Progenitor cell of endocrine pancreas (in vitro differentiated cells): ENCODE measurements around the gene IDE. TPM values are rescaled to one million over a fixed set of nuclear protein-coding genes. Genes with fewer than 3 reads are reported as not detected.

Experiments
- DNase-seq: peaks from one replicate; pipeline ENCODE4 v3.0.0; 2021; ENCODE audit warnings: low spot score; ENCODE audit not compliant: unreplicated experiment
- H3K27ac Mint-ChIP-seq: 2 replicates; pipeline ENCODE4 v1.8.0; 2021; ENCODE audit warnings: mild to moderate bottlenecking, moderate library complexity, mixed read lengths
- H3K27me3 Mint-ChIP-seq: 2 replicates; pipeline ENCODE4 v1.8.0; 2021; ENCODE audit warnings: mixed read lengths
- H3K36me3 Mint-ChIP-seq: 2 replicates; pipeline ENCODE4 v1.8.0; 2022; ENCODE audit warnings: mixed read lengths; ENCODE audit not compliant: insufficient read depth
- H3K4me1 Mint-ChIP-seq: 2 replicates; pipeline ENCODE4 v1.8.0; 2021; ENCODE audit warnings: low read depth, mixed read lengths
- H3K4me3 Mint-ChIP-seq: 2 replicates; pipeline ENCODE4 v1.8.0; 2021; ENCODE audit warnings: low read depth, mild to moderate bottlenecking, moderate library complexity, mixed read lengths
- H3K9me3 Mint-ChIP-seq: 2 replicates; pipeline ENCODE4 v1.8.0; 2021; ENCODE audit warnings: low read depth, mixed read lengths
- CTCF ChIP-seq: fragments of 200-600 bp; sonication (generic); IDR thresholded peaks from one replicate; pipeline ENCODE4 v1.5.0; 2021; ENCODE audit warnings: antibody characterized with exemption, mild to moderate bottlenecking; ENCODE audit not compliant: unreplicated experiment
- total RNA-seq: library from RNA; stranded (reverse); gene quantifications from 2 replicates; pipeline ENCODE4 v1.2.1, GENCODE V29; 2021

IDE gene
- total RNA-seq, 1 donor from 2014 or later, result 60.1 TPM

- Mint-ChIP-seq H3K9me3 (no peaks in the 10 kb centered on the region), H3K4me1 (no peaks in the 10 kb centered on the region), H3K27ac (peak overlapping the region; percentile 65), H3K36me3 (peaks cover 10% of the 10 kb centered on the region), H3K27me3 (no peaks in the 10 kb centered on the region), H3K4me3 (no peak overlapping the region)
- TF ChIP-seq CTCF, result no peak
- DNase-seq, result no peak
Measured at GRCh38 chr10:92480413-92480812, 93.5 kb downstream of the IDE start.

DNA sequence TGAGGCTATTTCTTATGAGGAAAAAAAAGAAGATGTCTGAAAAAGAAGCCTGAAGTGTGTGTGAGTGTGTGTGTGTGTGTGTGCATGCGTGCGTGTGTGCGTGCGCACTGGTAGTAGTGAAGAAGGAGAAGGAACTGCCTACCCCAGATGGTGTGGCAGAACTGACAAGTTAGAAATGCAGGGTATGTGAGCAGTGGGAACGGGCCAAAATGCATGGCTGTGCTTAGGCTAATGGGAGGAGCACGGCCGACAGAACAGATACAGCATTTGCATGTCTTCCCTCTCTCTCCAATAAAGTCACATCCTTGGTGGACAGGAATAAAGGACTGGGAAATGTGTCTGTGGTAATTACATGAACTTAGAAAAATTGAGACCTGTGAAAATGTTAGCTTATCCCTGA lies 94.3 kb downstream of the IDE start:
- no peaks in the 10 kb centered on the region for H3K4me1 Mint-ChIP-seq
- H3K27me3 Mint-ChIP-seq, result no peaks in the 10 kb centered on the region
- no peak for DNase-seq
- H3K27ac Mint-ChIP-seq, result no peak overlapping the region
- no peaks in the 10 kb centered on the region for H3K9me3 Mint-ChIP-seq
- TF ChIP-seq CTCF, result no peak
- H3K4me3 Mint-ChIP-seq, result no peak overlapping the region
- H3K36me3 Mint-ChIP-seq, result peaks cover 11% of the 10 kb centered on the region

- Mint-ChIP-seq H3K4me3 (no peak overlapping the region), H3K27ac (no peak overlapping the region), H3K4me1 (no peaks in the 10 kb centered on the region), H3K36me3 (peaks cover 11% of the 10 kb centered on the region), H3K9me3 (no peaks in the 10 kb centered on the region), H3K27me3 (no peaks in the 10 kb centered on the region)
- TF ChIP-seq CTCF, result no peak
- DNase-seq, result no peak
Measured at GRCh38 chr10:92478536-92478935, 95.4 kb downstream of the IDE start.

DNA sequence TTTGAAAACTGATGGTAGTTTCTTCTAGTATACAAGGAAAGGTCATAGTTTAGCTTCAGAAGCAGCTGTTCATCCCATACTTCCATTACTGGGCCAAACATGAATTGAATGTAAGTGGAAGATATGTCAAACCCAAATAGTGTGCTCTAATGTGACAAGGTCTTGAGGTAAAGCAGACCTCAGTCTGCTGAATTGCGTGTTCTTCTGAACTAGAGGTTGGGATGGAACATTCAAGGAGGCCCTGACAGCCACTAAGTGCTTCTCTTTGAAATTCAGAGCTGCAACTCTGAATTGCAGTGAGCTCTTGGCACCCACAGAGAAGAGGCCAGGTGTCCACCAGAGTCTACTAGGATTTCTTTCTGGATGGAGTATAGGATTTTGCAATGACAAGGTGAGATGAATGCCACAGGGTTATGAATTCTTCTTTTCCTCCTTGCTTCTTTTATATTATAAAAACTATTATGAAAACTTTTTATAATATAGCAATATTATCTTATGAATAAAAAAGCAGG lies 98.5 kb downstream of the IDE start:
- no peak for DNase-seq
- no peaks in the 10 kb centered on the region for H3K27me3 Mint-ChIP-seq
- H3K9me3 Mint-ChIP-seq, result no peaks in the 10 kb centered on the region
- no peaks in the 10 kb centered on the region for H3K4me1 Mint-ChIP-seq
- no peak overlapping the region for H3K4me3 Mint-ChIP-seq
- no peak for TF ChIP-seq CTCF
- peaks cover 9% of the 10 kb centered on the region for H3K36me3 Mint-ChIP-seq
- H3K27ac Mint-ChIP-seq, result no peak overlapping the region

GRCh38 chr10:92470026-92470425 lies 103.9 kb downstream of the IDE start:
- Mint-ChIP-seq H3K27ac (no peak overlapping the region), H3K4me1 (no peaks in the 10 kb centered on the region), H3K36me3 (peaks cover 18% of the 10 kb centered on the region)

More at GRCh38 chr10:92470026-92470425, 103.9 kb downstream of the IDE start:
- DNase-seq, result no peak
- no peaks in the 10 kb centered on the region for H3K27me3 Mint-ChIP-seq
- no peak overlapping the region for H3K4me3 Mint-ChIP-seq
- TF ChIP-seq CTCF, result no peak
- no peaks in the 10 kb centered on the region for H3K9me3 Mint-ChIP-seq
